SHP77 treated with DMSO at 0.1 percent for 48 hours (cell line): ENCODE results near the gene CHRND.

ENCODE experiments used
- DNase-seq: peaks from one replicate; lab custom pipeline; 2025; lab: John Stamatoyannopoulos, UW

Gene CHRND

DNA sequence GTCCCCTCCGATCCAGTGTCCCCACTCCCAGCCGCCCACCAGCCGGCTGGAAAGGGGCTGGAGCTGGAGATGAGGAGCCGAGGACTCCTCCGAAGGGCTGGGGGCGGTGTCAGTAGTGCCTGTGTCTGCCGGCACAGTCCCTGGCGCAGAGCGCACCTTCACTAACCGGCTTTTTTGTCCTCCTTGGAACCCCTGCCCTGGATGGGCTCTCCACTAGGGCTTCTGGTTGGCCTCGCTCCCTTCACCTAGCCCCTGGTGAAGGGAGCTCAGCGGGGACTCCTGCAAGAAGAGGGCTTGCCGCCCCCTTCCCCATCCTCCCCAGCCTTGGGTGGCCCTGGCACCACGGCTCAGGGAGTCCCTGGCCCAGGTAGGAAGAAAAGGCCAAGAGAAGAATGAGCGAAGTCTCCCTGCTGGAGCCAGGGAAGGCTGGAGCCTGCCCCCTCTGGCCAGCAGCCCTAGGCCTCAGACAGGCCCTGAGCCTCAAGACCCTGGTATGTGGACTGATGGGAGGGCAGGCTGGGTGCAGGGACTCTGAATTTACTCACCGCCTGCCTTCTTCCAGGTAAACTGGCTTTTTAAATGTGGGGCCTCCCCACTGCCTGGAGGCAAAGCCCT lies 37.8 kb upstream of the CHRND start:
- no peak for DNase-seq

DNA sequence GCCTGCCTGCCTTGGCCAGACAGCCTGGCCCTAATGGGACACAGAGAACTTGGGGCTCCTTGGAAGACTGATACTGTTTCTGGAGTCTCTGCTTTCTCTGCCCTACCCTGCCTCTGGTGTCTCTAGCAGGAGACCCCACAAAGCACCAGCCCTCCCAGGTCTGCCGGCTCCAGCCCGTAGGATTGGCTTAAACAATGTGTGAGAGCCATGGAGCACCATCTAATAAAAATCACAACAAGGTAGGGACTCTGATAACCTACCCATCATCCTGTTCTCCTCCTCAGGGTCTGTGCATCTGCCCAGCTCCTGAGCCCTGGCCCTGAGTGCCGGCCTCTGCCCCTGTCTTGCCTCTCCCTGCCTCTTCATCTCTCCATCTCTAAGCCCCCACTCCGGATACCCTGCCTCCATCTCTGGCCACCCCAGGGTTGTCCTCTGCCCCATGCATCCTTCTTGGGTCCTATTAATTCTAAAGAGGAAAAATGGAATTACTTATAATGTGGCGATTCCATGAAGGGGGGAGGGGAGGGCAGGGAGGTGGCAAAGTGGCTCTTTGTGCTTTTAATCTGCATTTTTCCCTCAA lies 37.1 kb upstream of the CHRND start:
- DNase-seq, result no peak

DNA sequence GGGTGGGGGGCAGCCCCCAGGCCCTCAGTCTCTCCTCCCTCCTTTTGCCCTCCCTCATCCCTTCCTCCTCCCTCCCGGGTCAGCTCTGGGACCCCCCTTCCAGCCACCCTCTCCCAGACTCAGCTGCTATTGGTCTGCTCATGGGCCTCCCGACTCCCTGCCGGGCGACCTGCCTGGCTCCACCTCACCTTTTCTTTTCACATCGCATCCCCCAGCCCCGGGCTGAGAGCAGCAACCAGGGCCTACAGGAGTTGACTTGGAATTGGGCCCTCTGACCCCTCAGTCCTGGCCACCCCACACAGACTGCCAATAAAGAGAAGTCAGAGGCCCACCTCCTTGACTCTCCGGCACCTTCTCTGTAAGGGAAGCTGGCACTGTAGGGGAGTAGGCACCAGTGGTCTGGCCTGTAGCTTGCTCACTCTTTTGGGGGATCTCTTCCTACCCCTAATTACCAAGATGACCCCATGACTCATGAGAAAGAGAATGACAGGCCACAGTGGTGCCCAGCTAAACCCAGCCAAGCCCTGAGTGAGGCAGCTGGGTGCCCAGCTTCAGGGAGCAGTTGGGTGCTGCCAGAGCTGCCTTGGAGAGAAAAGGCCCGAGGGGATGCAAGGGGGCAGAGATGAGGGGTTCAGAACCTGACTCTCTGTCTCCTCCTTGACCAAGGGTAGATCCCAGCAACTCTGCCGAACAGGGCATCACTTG lies 36.3 kb upstream of the CHRND start:
- no peak for DNase-seq

DNA sequence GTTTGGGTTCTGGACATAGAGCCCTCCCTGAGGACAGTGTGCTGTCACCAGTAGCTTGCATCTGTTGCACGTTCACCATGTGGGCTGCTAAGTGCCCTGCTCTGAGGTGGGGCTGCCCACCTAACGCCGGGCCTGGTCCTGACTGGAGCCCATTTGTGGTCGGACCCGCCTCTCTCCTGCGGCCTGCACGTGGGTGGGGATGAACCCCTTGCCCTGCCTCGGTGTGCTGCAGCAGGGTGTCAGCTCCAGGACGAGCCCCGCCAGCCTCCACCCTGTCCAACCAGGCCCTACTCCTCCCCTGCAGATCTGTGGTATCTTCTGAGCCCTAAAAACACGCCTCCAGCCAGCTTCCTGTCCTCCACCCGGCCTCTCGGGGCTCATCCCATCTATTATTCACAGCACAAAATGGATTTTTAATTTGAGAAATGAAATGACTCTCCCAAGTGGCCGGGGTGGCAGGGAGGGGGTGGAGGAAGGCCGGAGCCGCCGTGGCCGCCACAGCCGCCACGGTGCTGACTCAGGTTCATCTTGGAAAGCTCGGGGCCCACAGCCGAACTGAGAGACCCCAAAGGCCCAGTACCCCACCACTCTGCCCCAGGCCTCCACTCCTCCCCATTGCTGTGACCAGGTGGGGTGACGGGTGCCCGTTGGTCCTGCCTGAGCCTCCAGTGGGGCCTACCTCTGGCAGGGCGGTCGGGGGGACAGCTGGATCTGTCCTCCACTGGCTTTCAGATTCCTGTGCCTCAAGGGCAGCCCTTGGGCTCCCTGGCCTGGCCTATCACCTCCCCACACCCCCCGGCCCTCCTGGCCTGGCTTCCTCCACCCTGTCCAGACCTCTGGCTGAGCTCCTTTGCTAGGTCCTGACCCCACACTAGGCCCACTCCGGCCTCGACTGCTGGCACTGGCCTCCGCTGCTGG lies 35.5 kb upstream of the CHRND start:
- no peak for DNase-seq

DNA sequence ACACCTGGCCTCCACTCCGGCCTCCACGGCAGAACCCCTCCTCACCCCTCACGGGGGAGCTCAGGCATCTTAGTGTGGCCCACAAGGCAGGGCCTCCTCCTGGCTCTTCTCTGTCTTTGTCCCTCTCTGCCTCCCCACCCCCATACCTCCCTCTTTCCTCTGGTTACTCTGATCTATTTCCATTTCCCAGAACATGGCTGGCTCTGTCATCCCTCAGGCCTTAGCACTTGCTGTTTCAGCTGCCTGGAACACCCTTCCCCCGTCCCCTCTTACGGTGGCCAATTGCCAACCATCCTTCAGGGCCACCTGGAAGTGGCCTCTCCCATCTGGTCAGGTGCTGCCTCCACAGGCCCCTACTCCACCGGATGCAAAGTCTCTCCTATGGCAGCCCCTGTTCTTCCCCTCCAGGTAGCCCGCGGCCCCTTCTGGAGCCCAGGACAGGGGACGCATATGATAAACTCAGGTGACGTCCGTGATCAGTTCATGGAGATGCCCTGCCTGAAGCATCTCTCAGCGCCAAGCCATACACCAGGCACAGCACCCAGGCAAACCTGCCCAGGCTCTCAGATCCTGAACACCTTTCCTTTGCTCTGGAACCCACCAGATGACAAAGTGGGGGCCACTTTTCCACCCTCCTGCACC lies 34.7 kb upstream of the CHRND start:
- DNase-seq, result peak; percentile 69

DNA sequence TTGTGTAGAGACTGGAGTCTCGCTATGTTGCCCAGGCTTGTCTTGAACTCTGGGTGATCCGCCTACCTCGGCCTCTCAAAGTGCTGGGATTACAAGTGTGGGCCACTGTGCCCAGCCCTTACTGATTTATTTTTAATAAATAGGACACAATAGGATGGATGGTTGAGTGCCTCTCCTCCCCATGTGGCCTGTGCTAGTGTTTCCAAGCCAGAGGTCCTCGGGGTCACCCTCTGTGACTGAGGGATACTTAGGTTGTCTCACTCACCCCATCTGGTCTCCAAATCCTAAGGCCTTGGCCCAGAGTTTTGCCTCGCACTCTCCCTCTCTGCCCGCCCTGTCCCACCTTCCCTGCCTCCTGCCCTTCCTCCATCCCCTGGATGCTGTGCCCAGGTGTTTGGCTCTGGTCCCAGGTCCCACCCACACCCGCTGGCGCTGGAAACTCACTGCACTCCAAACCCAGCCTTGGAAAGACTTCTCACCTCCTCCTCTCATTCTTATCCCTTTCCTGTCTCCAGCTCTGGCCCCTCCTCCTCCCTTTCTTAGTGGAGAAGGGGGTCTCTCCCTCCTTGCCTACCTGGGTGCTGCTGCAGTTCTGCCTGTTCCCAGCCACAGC lies 33.6 kb upstream of the CHRND start:
- DNase-seq, result no peak

DNA sequence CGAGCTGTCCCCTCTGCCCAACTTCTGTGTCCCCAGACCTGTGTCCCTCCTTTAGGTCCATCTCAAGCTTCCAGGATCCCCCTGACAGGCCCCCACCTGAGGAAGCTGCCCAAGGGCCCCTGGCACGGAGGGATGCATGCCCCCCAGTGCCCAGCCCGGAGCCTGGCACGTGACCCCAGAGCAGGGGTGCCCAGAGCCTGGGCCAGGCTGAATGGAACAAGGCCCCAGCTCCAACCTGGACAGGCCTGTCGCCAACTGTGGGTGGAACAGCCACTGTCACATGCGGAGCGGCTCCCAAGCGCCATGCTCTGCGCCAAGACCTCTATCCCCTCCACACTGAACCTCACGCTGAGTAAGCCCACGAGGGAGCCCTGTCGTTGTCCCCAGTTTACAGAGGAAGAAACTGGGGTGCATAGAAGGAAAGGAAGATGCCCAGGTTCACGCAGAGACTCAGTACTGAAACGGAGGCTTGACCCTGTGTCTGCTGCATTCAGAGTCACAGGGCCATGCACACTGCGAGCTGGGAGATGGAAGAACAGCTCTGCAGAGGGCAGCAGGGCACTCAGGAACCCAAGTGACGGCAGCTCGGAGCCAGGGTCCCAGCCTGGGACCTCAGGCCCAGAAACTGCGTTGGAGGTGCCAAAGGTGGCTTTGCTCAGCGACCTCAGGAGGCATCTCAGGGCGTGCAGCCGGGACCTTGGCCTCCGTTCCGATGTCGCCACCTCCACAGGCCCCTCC lies 32.8 kb upstream of the CHRND start:
- no peak for DNase-seq

DNA sequence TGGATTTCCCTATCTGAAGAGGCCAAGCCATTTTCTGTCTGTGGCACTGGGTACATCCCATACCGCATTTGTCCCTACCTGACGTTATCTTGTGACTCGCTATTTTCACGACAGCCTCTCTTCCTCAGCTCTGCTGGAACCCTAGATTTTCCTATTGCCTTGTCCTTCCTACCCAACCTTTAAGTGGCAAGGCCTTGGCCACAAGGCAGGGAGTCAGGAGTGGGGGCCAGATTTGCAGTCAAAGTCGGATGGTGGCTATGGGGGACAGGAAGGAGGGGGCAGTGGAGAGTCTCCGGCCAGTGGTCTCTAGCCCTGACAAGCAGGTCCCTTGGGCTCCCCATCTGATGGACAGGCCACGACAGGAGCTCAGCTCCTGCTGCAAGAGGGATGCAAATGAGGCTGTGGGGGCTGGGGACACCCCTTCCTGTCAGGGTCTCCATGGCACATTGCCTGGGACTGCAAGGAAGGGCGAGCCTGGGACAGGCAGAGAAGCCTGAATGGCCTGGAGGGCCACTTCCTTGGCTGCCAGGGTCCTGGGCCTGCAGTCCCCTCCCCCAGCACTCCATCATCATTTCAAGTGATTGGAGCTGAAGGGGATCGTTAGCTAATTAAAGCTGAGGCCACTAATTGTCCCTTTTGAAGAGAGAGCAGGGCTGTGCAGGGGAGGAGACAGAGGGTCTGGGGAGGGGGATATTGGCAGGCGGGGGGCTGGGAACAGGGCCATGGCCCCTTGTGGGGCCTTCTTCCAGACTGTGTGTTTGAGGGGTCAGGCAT lies 32.1 kb upstream of the CHRND start:
- no peak for DNase-seq

DNA sequence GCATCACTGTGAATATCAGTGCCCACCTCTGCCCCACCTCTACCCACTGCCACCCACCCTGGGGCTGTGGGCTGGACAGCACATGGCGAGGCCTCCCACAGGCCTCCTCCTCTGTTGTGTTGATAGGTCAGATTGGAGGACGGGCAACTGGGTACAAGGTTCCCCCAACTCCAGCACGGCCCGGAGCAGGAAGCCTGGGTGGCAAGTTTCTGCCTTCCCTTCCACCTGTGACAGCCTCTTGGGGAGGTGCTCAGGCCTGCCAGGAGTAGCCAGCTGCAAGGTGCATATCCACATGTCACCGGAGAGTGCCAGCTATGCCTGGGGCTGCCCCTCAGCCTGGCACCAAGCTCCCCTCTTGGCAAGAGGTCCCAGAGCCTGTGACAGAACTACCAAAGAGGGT lies 31.4 kb upstream of the CHRND start:
- no peak for DNase-seq

DNA sequence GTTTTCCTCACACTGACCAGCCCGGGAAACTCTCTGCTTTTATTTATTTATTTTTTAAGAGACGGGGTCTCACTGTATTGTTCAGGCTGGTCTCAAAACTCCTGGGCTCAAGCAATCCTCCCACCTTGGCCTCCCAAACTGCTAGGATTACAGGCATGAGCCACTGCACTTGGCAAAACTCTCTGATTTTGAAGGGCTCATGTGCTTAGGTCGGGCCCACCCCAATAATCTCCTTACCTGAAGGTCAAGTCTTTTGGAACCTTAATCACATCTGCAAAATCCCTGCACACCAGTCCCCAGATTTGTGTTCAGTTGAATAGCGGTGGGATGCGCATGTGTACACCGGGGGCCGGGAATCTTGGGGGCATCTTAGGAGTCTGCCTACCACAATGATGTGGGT lies 30.7 kb upstream of the CHRND start:
- DNase-seq, result no peak

DNA sequence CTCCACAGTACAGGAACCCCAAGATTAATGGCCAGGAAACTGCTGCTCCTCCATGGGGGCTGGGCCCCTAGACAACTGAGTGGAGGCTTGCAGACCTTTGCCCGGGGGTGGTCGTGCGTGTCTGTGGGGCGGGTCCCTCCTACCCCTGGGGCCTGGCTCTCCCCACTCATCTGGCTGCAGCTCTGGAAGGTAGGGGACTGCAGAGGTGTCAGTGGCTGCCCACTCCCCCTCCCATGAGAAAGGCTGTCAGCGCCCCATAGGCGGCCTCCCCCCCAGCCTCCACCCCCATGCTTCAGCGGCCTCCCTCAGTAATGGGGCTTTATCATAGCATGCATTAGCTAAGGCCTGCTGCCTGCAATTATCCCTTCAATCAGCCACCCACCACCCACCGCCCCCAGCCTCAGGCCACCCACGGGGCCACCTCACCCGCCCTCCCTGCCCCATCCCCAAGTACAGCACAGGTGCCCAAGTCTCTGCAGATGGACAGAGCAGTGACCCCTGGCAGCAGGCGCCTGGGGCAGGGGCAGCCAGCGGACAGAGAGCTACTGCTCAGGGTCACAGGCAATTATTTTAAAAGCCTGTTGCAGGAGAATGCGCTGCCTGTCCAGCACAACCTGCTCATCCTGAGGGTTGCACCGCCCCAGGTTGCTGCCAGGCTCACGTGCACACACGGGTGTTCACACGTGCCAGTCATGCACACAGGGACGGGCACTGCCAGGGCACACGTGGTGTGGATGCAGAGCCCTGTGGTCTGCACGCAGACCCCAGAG lies 29.3 kb upstream of the CHRND start:
- no peak for DNase-seq

DNA sequence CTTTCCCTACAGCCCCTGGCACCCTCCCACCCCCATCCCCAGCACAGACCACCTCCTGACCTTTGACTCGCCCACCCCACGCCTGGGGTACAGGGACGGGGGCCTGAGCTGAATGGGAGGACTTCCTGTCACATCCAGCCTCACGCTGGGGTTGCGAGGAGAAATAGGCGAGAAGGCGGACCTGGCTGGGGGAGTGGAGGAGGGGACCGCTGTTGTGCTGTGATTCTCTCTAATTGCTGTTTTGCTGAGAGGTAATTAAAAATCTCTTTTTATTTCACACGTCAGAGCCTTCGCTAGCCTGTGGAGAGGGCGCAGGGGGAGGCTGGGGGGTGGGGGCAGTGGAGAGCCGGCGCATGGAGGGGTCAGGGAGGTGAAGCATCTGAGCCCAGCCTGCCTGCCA lies 28.6 kb upstream of the CHRND start:
- DNase-seq, result no peak

DNA sequence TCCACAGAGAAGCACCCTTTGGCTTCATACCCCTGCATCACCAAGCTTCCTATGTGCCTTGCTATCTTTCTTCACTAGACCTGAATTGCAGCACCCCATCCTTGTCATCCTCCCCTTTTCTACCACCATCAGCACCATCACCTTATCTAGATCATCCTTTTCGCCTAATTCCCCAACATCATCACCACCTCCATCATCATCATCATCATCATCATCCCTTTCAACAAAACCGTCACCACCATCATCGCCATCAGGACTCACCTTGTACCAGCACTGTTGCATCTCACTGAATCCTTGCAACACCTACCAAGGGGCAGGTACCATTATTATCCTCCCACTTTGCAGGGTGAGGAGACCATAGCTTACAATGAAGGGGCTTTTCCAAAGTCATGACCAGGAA lies 27.5 kb upstream of the CHRND start:
- DNase-seq, result no peak

DNA sequence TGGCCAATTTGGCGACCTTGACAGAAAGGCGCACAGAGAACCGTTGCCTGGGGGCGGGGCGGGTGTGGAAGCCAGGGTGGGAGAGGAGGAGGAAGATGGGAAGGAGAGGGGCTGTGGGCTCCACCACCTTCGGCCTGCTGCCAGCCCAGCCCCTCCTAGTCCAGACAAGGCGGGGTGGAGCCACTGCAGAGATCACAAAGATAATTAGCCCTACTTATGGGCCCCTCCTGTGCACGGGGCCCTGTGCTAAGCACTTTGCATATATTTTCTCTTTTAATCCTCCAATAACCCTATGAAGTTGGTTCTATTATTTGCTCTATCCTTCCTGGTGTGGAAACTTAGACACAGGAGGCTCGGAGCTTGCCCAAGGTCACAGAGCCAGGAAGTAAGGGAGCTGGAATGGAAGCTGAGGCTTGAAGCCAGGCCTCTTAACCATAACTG lies 24.6 kb upstream of the CHRND start:
- no peak for DNase-seq

DNA sequence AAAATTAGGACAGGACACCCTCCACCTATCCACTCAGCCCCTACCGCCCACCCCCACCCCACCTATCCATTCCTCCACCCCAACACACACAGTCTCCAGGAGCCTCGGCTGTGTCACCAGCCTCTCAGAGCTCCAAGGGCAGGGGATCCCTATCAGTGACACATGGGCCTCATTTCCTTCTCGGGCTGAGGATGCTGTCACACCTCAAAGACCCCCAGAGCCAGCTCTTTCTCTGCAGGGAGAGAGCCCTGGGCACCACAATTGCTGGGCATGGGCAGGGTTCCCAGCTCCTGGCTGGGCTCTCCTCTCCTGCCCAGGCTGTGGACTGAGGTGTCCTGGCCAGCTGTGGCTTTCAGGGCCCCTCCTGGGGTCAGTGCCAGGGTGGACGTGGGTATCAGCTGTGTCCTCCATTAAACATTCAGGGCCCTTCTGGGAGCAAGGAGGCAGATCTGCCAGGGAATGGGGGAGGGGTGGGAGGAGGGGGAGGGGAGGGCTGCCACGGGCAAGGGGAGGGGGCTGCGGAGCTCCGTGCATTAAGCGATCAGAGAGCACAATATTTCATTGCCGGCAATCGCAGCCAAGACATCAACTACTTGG lies 24.1 kb upstream of the CHRND start:
- no peak for DNase-seq

DNA sequence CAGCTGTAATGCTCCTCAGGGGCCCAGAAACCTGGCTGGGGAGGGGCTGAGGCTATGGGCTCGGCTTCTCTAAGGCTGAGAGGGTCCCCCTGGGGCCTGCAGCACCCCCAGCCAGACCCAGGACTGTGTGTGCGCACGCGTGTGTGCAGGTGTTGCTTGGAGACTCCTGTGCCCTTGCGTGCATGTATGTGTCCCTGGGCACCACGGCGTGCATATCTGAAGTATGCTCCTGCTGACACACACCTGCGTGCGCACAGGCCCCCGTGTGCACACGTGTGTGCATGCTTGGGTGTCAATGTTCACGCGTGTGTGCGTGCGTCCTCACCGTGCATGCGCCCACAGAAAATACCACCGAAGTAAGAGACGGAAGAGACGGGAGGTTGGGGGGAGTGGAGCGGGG lies 23.4 kb upstream of the CHRND start:
- no peak for DNase-seq

DNA sequence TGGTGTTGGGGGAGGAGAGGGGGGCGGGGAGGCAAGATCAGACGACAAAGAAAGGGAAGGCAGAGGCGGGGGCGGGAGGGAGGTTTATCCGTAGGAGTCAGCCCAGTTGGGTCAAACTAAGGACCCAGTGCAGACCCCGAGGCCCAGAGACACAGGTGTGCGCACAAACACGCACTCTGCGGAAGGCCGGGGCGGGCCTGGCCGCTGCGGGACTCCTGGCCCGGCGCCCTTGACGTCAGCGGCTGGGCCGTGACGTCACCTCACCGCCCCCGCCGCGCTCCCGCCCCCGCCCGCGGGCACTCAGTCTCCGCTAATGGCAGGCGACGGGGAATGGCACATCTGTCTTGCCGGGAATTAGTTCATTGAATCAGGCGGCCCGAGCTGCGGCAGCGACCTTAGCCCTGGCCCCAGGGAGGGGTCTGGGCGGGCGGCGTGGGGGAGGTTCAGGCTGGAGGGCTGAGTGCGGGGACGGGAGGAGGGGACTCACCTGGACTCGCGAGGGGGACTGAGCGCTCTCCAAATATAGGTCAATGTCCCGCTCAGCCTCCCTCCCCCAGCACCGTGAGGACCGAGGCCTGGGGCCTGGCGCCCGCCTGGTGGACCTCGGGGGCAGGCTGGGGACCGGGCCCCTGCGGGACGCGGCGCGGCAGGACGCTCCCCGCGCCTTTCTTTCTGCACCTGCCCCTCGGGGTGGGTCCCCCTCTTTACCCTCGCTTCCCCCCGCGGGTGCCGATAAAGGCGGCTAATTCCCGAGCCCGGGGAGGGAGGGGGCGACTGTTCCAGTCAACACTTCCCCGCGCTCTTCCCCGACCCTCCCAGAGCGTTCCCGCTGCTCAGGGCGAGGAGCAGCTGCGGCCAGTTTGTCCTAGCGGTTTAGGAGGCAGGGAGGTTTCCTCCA lies 22.8 kb upstream of the CHRND start:
- DNase-seq, result peak; percentile 71

DNA sequence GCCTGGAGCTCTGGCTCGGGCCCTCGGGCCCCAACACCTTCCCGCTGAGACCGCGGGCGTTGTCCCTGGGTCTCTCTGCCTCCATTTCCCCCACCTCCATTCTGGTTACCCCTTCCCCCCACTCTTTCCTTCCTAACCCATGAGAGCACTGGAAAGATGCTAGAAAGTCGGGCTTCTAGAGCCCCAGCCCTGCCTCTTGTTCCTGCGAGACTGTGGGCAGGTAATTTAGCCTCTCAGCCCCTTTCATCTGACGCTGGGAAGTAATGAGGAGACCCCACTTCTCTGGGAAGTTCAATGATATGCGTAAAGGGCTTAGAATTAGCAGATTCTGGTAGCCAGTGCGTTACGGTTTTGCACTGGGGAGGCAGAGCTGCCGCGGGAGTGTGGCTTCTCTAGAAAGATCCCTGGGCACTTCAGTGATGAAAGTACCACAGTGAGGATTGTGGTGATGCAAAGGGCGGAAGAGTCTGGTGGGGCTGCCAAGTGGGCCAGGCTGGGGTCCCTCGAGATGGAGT lies 22.1 kb upstream of the CHRND start:
- no peak for DNase-seq
